Measurements from ENCODE around the gene TRIM26.
"Not testable (repeated sequence)": the region's sequence is repeated elsewhere in the genome, so short reads cannot be mapped to it uniquely, and the experiment has no call there.

Gene TRIM26

GRCh38 chr6:30212865-30213666 is at the start of gene TRIM26:
Gene TRIM26 (minus strand): TSS chr6:30213406. CDS start chr6:30199103, 14,303 bp downstream.
- H3K79me2 ChIP-seq (ENCODE audit: control insufficient read depth, insufficient read depth, low read length, unreplicated experiment): peaks cover 47% of the 10 kb centered on the region
- peak within 1 kb of the TSS; percentile 90 for H3K27ac ChIP-seq (ENCODE audit: low read depth, low read length)
- peaks cover 27% of the 10 kb centered on the region for H3K4me1 ChIP-seq (ENCODE audit: control insufficient read depth, insufficient read depth, low read length, unreplicated experiment)
- no peaks in the 10 kb centered on the region for H3K36me3 ChIP-seq (ENCODE audit: insufficient read depth, low read length)
- H3K27me3 ChIP-seq (ENCODE audit: insufficient read depth, low read length): no peaks in the 10 kb centered on the region
- H3K4me3 ChIP-seq (ENCODE audit: low read depth, low read length): peak within 1 kb of the TSS; percentile 83
- H2AFZ ChIP-seq (ENCODE audit: low read length, unreplicated experiment): peak within 1 kb of the TSS; percentile 89

GRCh38 chr6:30260036-30260504 is 46.9 kb upstream of the TRIM26 start:
- Histone ChIP-seq H3K27ac (ENCODE audit: low read depth, low read length) (peak overlapping the region; percentile 31; the same call in 1 of the 2 replicates), H3K4me3 (ENCODE audit: low read depth, low read length) (peak overlapping the region; percentile 85), H2AFZ (ENCODE audit: low read length, unreplicated experiment) (peak overlapping the region; percentile 88), H3K79me2 (ENCODE audit: control insufficient read depth, insufficient read depth, low read length, unreplicated experiment) (no peaks in the 10 kb centered on the region), H3K27me3 (ENCODE audit: insufficient read depth, low read length) (no peaks in the 10 kb centered on the region), H3K36me3 (ENCODE audit: insufficient read depth, low read length) (peaks cover 6% of the 10 kb centered on the region; the same call in 1 of the 2 replicates), H3K4me1 (ENCODE audit: control insufficient read depth, insufficient read depth, low read length, unreplicated experiment) (peaks cover 10% of the 10 kb centered on the region)

DNA sequence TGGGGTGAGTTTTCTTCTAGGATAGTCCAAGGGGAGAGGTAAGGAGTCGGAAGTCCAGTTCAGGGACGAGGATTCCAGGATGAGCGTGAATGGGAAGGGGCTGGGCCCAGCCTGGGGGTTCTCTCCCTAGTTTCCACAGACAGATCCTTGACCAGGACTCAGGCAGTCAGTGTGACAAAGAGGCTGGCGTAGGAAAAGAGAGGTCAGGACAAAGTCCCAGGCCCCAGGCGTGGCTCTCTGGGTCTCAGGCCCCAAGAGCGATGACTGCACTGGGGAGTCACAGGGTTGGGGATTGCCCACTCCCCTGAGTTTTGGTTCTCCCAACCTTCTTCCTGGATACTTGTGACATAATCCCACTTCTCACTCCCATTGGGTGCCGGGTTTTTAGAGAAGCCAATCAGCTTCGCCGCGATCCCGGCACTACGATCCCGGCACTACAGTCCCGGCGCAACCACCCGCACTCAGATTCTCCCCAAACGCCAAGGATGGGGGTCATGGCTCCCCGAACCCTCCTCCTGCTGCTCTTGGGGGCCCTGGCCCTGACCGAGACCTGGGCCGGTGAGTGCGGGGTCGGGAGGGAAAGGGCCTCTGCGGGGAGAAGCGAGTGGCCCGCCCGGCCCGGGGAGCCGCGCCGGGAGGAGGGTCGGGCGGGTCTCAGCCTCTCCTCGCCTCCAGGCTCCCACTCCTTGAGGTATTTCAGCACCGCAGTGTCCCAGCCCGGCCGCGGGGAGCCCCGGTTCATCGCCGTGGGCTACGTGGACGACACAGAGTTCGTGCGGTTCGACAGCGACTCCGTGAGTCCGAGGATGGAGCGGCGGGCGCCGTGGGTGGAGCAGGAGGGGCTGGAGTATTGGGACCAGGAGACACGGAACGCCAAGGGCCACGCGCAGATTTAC is 46.2 kb upstream of the TRIM26 start:
- Histone ChIP-seq H3K27ac (ENCODE audit: low read depth, low read length) (peak overlapping the region; percentile 31; the same call in 1 of the 2 replicates), H2AFZ (ENCODE audit: low read length, unreplicated experiment) (peak overlapping the region; percentile 88), H3K36me3 (ENCODE audit: insufficient read depth, low read length) (no peaks in the 10 kb centered on the region)

DNA sequence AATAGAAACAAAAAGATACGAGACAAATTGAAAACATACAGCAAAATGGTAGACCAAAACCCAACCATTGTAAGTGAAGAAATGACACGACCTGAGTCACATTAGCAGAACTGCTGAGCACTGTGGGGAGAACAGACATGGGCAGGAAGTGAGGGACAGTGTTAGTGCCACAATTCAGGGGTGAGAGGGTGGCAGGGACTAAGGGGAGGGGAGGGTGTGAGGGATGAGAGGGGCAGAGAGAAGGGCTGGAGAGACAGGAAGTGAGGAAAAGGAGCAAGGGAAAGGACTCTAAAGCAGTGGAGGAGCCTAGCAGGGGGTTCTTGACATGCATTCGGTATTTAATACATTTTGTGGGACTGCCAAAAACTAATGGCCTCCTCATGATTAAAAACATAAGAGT is 45.0 kb upstream of the TRIM26 start:
- peaks cover 16% of the 10 kb centered on the region for H3K27me3 ChIP-seq (ENCODE audit: insufficient read depth, low read length)
- H3K27ac ChIP-seq (ENCODE audit: low read depth, low read length): no peak overlapping the region
- no peaks in the 10 kb centered on the region for H3K36me3 ChIP-seq (ENCODE audit: insufficient read depth, low read length)
- no peak overlapping the region for H3K4me3 ChIP-seq (ENCODE audit: low read depth, low read length)
- no peaks in the 10 kb centered on the region for H3K79me2 ChIP-seq (ENCODE audit: control insufficient read depth, insufficient read depth, low read length, unreplicated experiment)
- no peaks in the 10 kb centered on the region for H3K4me1 ChIP-seq (ENCODE audit: control insufficient read depth, insufficient read depth, low read length, unreplicated experiment)
- no peak overlapping the region for H2AFZ ChIP-seq (ENCODE audit: low read length, unreplicated experiment)

More for the DNA sequence above, 46.2 kb upstream of the TRIM26 start:
- Histone ChIP-seq H3K27me3 (ENCODE audit: insufficient read depth, low read length) (peaks cover 6% of the 10 kb centered on the region; the same call in 1 of the 2 replicates), H3K79me2 (ENCODE audit: control insufficient read depth, insufficient read depth, low read length, unreplicated experiment) (no peaks in the 10 kb centered on the region), H3K4me1 (ENCODE audit: control insufficient read depth, insufficient read depth, low read length, unreplicated experiment) (peaks cover 10% of the 10 kb centered on the region), H3K4me3 (ENCODE audit: low read depth, low read length) (peak overlapping the region; percentile 85)

GRCh38 chr6:30252417-30252816 is 39.2 kb upstream of the TRIM26 start:
- H2AFZ ChIP-seq (ENCODE audit: low read length, unreplicated experiment); H3K79me2 ChIP-seq (ENCODE audit: control insufficient read depth, insufficient read depth, low read length, unreplicated experiment); H3K27ac ChIP-seq (ENCODE audit: low read depth, low read length); H3K4me1 ChIP-seq (ENCODE audit: control insufficient read depth, insufficient read depth, low read length, unreplicated experiment); H3K4me3 ChIP-seq (ENCODE audit: low read depth, low read length); H3K36me3 ChIP-seq (ENCODE audit: insufficient read depth, low read length): not testable (repeated sequence)
- peaks cover 16% of the 10 kb centered on the region for H3K27me3 ChIP-seq (ENCODE audit: insufficient read depth, low read length)

DNA sequence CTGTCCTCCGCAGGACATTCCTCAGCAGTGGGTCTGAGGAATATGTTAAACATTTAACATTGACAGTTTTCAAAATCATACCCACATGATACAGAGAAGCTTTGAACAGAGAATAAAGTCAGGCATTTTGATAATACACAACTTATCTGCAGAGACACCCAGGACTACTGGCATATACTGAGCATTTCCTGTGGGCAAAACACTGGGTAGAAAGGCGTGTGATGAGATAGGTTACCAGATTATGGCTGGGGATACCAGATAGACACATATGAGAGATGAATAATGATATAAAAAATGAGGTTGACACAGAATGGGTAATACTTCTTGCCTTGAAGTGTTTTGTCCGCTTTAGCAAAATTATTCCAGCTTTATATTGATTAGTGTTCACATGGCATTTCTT is 31.4 kb upstream of the TRIM26 start:
- no peaks in the 10 kb centered on the region for H3K36me3 ChIP-seq (ENCODE audit: insufficient read depth, low read length)
- H2AFZ ChIP-seq (ENCODE audit: low read length, unreplicated experiment): no peak overlapping the region
- no peaks in the 10 kb centered on the region for H3K4me1 ChIP-seq (ENCODE audit: control insufficient read depth, insufficient read depth, low read length, unreplicated experiment)
- no peaks in the 10 kb centered on the region for H3K79me2 ChIP-seq (ENCODE audit: control insufficient read depth, insufficient read depth, low read length, unreplicated experiment)
- H3K27me3 ChIP-seq (ENCODE audit: insufficient read depth, low read length): peaks cover 6% of the 10 kb centered on the region
- H3K27ac ChIP-seq (ENCODE audit: low read depth, low read length): no peak overlapping the region
- H3K4me3 ChIP-seq (ENCODE audit: low read depth, low read length): no peak overlapping the region

DNA sequence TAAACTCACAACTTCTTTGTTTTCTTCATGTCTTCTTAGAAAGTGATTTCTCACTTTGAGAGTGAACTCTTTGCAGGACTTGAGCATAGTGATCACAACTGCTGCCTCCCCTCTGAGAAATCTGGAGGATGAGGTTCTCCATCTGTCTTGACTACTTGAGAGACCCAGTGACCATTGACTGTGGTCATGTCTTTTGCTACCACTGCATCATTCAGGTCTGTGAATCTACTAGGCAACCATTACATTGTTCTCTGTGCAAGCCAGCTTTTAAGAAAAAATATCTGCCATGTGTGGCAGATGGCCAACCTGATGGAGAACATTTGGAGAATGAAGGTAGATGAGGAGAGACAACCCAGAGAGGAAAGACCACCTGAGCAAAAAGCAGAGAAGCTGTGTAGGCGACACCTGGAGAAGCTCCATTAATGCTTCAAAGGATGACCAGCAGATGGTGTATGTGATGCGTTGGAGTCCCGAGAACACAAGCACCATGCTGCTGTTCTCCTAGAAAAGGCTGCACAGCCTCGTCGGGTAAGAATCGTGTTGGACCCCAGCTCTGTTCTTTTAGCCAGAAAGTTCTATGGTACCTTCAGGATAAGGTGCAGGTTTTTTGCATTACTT is 25.1 kb upstream of the TRIM26 start:
- Histone ChIP-seq H3K4me3 (ENCODE audit: low read depth, low read length) (no peak overlapping the region), H3K79me2 (ENCODE audit: control insufficient read depth, insufficient read depth, low read length, unreplicated experiment) (no peaks in the 10 kb centered on the region), H3K36me3 (ENCODE audit: insufficient read depth, low read length) (no peaks in the 10 kb centered on the region), H3K27ac (ENCODE audit: low read depth, low read length) (no peak overlapping the region), H2AFZ (ENCODE audit: low read length, unreplicated experiment) (no peak overlapping the region), H3K27me3 (ENCODE audit: insufficient read depth, low read length) (peaks cover 45% of the 10 kb centered on the region), H3K4me1 (ENCODE audit: control insufficient read depth, insufficient read depth, low read length, unreplicated experiment) (no peaks in the 10 kb centered on the region)

GRCh38 chr6:30234356-30234755 is 21.1 kb upstream of the TRIM26 start:
- H2AFZ ChIP-seq (ENCODE audit: low read length, unreplicated experiment): no peak overlapping the region
- no peaks in the 10 kb centered on the region for H3K4me1 ChIP-seq (ENCODE audit: control insufficient read depth, insufficient read depth, low read length, unreplicated experiment)
- H3K27me3 ChIP-seq (ENCODE audit: insufficient read depth, low read length): peaks cover 69% of the 10 kb centered on the region
- H3K4me3 ChIP-seq (ENCODE audit: low read depth, low read length): no peak overlapping the region
- no peak overlapping the region for H3K27ac ChIP-seq (ENCODE audit: low read depth, low read length)
- no peaks in the 10 kb centered on the region for H3K79me2 ChIP-seq (ENCODE audit: control insufficient read depth, insufficient read depth, low read length, unreplicated experiment)
- no peaks in the 10 kb centered on the region for H3K36me3 ChIP-seq (ENCODE audit: insufficient read depth, low read length)

DNA sequence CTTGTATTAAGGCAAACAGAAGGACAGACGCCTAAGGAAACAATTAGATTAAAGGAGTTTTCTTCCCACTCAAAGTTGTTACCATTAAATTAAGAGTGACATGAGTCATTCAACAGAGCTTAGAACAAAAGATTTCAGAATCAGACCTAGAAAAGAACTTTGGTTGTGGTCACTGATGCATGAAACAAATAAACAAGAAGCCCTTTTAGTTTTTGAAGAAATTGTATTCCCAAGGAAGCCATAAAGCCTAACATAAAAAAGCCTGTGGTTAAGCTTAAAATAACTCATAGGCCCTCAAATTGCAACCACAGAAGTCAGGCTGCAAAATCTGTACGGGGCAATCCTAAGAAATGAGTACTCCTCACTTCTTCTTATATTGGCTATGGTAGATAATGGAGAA is 17.9 kb upstream of the TRIM26 start:
- H3K27me3 ChIP-seq (ENCODE audit: insufficient read depth, low read length): peaks cover 52% of the 10 kb centered on the region
- no peak overlapping the region for H3K4me3 ChIP-seq (ENCODE audit: low read depth, low read length)
- no peaks in the 10 kb centered on the region for H3K36me3 ChIP-seq (ENCODE audit: insufficient read depth, low read length)
- no peaks in the 10 kb centered on the region for H3K79me2 ChIP-seq (ENCODE audit: control insufficient read depth, insufficient read depth, low read length, unreplicated experiment)
- no peaks in the 10 kb centered on the region for H3K4me1 ChIP-seq (ENCODE audit: control insufficient read depth, insufficient read depth, low read length, unreplicated experiment)
- H3K27ac ChIP-seq (ENCODE audit: low read depth, low read length): no peak overlapping the region
- H2AFZ ChIP-seq (ENCODE audit: low read length, unreplicated experiment): no peak overlapping the region

DNA sequence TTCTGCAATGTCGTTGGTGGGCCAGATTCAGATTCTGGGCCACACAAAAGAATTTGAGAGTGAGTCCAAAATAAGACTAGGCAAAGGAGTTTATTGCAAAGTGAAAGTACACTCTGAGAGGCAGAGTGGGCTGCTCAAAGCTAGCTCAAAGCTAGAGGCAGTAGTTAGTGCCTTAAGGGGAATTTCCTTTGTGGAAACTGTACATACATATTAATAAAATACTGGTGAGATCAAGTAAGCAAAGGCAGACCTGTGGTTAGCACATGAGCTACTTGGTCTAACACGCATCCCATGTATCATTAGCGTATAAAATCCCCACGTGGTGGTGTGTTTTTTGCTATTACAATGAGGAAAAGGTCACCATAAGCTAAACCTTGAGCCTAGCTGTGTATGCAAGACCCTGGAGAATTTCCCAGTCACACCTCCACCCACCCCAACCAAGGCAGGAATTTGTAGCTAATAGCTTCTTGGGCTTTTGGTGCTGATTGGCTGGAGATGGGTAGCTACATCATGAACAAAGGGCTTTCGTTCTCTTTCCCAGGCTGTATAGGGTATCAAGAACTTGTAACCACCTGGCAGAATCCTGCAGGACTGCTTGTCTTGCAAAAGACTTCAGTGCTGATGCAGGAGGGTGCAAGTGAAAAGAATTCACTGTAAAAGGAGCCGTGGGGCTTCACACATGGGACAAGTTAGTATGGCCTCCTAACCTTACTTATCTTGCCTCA is 14.7 kb upstream of the TRIM26 start:
- no peaks in the 10 kb centered on the region for H3K79me2 ChIP-seq (ENCODE audit: control insufficient read depth, insufficient read depth, low read length, unreplicated experiment)
- H3K4me1 ChIP-seq (ENCODE audit: control insufficient read depth, insufficient read depth, low read length, unreplicated experiment): no peaks in the 10 kb centered on the region
- H3K27me3 ChIP-seq (ENCODE audit: insufficient read depth, low read length): peaks cover 39% of the 10 kb centered on the region
- no peaks in the 10 kb centered on the region for H3K36me3 ChIP-seq (ENCODE audit: insufficient read depth, low read length)
- H3K4me3 ChIP-seq (ENCODE audit: low read depth, low read length): no peak overlapping the region
- no peak overlapping the region for H3K27ac ChIP-seq (ENCODE audit: low read depth, low read length)
- H2AFZ ChIP-seq (ENCODE audit: low read length, unreplicated experiment): no peak overlapping the region

Data from ACC112 (cell line).